ENCODE data around the gene DDR1.
"Not testable (repeated sequence)": the region's sequence is repeated elsewhere in the genome, so short reads cannot be mapped to it uniquely, and the experiment has no call there.

The DDR1 gene

GRCh38 chr6:30854285-30855040 is 29.9 kb upstream of the DDR1 start:
- no peak for DNase-seq

DNA sequence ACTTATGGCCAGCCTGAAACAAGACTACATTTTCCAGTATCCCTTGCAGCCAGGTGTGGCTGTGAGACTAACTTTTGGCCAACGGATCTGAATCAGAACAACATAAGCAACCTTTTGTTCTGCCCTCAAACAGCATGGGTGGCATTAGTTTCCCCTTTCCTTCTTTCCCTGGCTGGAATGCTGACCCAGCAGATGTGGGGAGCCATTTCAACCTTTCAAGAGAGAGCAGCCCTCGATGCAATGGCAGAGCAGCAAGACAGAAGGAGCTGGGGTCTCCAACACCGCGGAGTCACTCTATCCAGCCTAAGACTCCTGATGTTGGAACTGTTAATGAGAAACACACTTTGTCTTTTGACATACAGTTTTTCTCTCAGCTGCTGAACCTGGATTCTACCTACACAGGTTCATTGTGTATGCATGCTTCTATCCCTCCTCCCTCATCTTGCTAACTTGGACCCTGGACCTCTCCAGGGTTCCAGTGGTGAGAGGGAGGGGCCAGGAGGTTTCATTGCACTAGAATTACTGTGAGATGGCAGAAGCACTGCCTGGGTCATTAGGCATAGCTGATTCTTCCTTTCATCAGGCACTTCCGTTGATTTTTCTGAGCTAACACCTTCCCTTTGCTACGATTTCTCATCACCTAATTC is 28.8 kb upstream of the DDR1 start:
- no peak for DNase-seq

DNA sequence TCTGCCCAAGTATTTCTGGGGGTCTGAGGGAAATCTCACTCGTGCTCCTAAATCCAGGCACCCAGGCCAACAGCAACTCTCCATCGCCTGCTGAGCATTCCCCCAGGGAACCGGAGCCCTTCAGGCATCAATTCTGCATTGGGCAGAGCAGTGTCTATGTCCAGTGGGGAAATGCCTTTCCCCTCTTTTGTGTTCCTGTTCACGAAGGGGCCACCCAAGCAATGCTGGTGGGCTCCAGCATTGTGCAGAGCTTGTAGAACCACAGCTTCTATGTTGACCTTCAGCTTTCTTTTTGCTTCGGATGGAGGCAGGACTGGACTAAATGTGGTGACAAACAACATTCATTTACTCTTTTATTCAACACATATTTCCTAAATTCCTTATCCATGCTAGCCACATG is 27.2 kb upstream of the DDR1 start:
- no peak for DNase-seq

GRCh38 chr6:30857549-30857948 is 26.8 kb upstream of the DDR1 start:
- no peak for DNase-seq

- not testable (repeated sequence) for DNase-seq
Measured at GRCh38 chr6:30859726-30860125, 24.6 kb upstream of the DDR1 start.

DNA sequence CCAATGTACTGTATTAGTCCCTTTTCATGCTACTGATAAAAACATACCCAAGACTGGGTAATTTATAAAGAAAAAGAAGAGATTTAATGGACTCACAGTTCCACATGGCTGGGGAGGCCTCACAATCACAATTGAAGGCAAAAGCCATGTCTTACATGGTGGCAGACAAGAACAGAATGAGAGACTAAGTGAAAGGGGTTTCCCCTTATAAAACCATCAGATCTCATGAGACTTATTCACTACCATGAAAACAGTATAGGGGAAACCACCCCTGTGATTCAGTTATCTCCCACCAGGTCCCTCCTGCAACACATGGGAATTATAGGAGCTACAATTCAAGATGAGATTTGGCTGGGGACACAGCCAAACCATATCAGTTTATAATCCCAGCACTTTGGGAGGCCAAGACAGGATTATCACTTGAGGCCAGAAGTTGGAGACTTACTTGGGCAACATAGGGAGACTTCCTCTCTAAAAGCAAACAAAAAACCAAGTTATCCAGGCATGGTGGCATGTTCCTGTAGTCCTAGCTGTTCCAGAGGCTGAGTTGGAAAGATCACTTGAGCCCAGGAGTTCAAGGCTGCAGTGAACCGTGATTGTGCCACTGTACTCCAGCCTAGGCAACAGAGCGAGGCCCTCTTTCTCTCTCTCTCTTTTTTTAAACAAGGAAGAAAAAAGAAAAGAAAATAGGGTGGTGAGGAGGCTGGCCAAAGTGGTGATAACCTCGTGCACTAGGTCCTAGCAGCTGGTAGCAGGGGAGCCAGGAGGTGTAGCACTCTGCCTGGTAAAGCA is 22.9 kb upstream of the DDR1 start:
- DNase-seq, result no peak

DNA sequence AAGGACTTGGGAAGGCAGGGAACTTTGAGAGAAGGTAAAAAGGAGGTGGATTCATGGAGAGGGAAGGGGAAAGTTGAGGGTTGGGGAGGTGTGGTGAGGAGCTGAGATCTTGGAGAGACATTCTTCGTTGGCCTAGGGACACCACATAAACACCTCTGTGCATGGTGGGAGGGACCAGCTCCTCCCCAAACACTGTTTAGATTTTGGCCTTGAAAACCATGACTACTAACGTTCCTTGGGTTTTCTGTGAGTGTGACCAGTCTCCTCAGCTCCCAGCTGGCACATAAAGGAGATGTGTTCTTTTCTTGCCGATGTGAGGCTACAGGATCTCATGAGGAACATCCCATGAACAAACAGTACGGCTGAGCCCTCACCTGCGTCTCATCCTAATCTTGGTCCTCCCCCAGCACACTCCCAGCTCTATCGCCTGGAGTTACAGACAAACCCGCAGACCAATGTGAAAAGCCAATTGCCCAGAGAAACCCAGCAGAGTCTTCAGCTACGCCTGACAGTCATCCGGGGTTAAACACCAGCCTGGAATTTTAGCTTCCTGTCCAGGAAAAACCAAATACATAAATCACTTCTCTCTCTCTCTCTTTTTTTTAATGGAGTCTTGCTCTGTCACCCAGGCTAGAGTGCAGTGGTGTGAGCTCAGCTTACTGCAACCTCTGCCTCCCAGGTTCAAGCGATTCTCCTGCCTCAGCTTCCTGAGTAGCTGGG is 22.0 kb upstream of the DDR1 start:
- DNase-seq, result no peak

- no peak for DNase-seq
Measured at GRCh38 chr6:30864325-30864724, 20.0 kb upstream of the DDR1 start.

GRCh38 chr6:30869241-30869749 is 15.0 kb upstream of the DDR1 start:
- not testable (repeated sequence) for DNase-seq

DNA sequence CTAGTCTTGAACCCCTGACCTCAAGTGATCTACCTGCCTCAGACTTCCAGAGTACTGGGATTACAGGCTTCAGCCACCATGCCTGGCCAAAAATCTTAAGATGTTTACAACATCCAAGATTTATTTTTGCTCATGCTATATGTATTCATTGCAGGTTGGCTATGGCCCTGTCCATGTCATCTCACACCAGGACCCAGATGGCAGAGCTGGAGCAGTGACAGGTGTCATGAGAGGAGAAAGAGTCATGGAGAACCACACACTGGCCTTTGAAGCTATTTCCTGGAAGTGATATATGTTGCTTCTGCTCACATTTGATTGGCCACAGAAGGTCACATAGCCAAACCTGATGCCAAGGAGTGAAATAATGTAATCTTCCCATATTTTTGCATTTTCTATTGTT is 13.8 kb upstream of the DDR1 start:
- no peak for DNase-seq

DNA sequence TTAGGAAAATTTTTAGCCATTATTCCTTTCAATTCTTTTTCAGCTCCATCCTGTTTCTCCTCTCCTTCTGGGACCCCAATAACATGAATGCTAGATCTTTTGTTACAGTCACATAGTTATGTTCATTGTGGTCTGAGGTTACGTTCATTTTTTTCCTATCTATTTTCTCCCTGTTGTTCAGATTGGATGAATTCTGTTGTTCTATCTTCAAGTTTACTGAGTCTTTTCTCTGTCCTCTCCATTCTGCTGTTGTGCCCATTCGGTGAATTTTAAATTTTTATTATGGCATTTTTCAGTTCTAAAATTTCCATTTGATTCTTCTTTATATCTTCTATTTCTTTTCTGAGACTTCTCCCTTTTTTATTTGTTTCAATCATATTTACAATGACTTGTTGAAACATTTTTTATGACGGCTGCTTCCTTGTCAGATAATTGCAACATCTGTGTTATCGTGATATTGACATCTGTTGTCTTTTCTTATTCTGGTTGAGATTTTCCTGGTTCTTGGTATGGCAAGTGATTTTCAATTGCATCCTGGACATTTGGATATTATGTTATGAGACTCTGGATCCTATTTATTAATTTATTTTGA is 12.6 kb upstream of the DDR1 start:
- DNase-seq, result no peak

- DNase-seq, result no peak
Measured at GRCh38 chr6:30873137-30873640, 11.1 kb upstream of the DDR1 start.

- not testable (repeated sequence) for DNase-seq
Measured at GRCh38 chr6:30873795-30874194, 10.5 kb upstream of the DDR1 start.

- DNase-seq, result no peak
Measured at GRCh38 chr6:30875244-30876038, 8.9 kb upstream of the DDR1 start.

GRCh38 chr6:30876039-30876730 is 8.1 kb upstream of the DDR1 start:
- DNase-seq, result no peak

GRCh38 chr6:30877419-30878262 is 6.7 kb upstream of the DDR1 start:
- peak; percentile 72 for DNase-seq

DNA sequence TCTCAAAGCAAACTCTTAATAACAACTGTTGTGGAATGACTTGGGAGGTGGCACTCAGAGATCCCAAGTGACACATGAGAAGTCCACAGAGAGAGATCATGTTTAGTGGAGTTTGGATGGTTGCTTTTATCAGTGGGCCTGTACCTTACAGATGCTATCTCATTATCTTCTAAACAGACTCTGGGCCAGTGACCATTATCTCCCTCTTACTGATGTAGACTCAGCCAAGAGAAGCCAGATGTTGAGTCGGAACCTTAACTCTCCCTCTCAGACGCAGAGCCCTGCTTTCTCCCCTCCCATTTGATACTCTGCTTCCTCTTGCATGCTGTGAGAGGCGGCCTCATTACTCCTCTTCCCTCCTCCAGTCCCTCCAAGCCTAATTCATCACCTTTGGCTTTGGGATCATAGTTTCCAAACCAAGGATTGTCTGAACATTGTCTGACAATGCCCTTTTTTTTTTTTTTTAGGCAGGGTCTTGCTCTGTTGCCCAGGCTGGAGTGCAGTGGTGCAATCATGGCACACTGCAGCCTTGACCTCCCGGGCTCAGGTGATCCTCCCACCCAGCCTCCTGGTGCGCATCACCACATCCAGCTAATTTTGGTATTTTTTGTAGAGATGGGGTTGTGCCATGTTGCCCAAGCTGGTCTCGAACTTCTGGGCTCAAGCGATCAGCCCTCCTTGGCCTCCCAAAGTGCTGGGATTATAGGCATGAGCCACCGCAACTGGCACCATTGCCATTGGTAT is 4.5 kb upstream of the DDR1 start:
- no peak for DNase-seq

DNA sequence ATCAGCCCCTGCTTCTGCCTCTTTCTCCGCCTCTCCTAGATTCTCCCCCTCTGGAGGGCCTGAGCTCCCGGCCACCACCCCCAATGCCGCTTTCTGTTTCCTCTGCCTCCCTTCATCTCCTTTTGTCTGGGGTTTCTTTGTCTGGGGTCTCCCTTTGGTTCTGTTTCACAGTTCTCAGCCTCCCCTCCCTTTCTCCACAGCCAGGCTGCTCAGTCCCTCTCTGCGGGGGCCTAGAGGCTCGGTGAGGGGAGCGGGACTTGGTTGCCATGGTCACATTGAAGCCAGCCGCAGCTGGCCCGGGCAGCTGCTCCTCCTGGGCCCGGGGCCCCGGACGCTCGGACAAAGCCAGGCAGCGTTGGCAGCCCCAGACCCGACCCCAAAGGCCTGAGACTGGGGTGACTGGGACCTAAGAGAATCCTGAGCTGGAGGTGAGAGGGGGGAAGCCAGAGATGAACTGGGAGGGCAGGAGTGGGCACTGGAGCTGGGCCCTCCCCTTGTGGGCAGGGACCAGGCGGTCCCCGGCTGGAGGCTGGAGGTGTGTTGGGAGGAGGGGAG is 3.5 kb upstream of the DDR1 start:
- DNase-seq, result no peak

Measured in activated CD4-positive, alpha-beta T cell treated with anti-CD3 and anti-CD28 coated beads, Interleukin-2, amount 50 U/mL, for 1 hour (primary cell).